T-helper 1 cell (primary cell): ENCODE data around the gene GAL3ST3.
A peak's percentile ranks its signal among the peaks of the same experiment; 100 is the strongest.
"Not testable (repeated sequence)": the region's sequence is repeated elsewhere in the genome, so short reads cannot be mapped to it uniquely, and the experiment has no call there.

ENCODE experiments used
- DNase-seq, 5 donors: peaks; one replicate each; pipeline ENCODE4 v3.0.0-alpha.2; 2012 to 2020
- total RNA-seq, 4 donors: gene quantifications; one replicate each; lab custom pipeline; 2026; lab: John Stamatoyannopoulos, UW

The GAL3ST3 gene, protein sequence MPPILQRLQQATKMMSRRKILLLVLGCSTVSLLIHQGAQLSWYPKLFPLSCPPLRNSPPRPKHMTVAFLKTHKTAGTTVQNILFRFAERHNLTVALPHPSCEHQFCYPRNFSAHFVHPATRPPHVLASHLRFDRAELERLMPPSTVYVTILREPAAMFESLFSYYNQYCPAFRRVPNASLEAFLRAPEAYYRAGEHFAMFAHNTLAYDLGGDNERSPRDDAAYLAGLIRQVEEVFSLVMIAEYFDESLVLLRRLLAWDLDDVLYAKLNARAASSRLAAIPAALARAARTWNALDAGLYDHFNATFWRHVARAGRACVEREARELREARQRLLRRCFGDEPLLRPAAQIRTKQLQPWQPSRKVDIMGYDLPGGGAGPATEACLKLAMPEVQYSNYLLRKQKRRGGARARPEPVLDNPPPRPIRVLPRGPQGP
- 0 reads per million in 4 donors for total RNA-seq

DNA sequence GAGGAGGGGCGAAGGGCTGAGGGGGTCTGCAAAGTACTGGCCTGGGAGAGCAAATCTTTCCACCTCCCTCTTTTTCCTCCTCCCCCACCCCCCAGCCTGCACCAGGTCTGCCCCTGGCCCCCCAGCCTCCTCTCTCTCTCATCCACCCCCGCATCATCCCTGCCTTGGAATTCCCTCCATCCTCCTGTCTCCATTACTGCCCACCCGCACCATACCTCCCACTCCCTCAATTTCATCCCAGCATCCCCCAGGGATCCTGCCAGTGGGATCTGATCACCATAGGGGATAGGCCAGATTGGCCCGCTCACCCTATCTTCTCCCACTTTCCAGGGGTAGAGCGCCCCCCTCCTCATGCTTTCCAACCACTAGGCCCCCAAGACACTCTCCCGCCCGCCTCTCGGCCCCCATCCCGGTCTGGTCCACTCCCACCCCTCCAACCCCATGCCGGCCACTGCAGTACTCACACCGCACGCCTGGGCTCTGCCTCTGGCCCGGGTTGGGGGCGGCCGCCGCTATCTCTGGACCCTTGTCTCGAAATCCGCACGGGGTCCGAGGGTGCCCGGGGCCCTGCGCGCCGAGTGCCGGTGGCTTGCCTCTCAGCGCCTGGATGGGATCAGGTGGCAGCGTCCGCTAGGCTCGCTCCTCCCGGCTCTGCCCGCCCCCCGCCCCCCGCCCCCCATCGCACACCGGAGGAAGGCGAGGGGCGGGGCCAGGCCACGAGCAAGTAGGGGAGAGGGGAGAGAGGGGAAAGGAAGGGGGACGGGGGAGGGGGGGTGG, at the start of gene GAL3ST3:
TSS of gene GAL3ST3 (minus strand) at position 615 of the 777 bp plus-strand sequence. CDS start 3,746 bp downstream, outside the sequence.
- no peak for DNase-seq

DNA sequence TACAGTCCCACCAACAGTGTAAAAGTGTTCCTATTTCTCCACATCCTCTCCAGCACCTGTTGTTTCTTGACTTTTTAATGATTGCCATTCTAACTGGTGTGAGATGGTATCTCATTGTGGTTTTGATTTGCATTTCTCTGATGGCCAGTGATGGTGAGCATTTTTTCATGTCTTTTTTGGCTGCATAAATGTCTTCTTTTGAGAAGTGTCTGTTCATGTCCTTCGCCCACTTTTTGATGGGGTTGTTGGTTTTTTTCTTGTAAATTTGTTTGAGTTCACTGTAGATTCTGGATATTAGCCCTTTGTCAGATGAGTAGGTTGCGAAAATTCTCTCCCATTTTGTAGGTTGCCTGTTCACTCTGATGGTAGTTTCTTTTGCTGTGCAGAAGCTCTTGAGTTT, 43.2 kb upstream of the GAL3ST3 start:
- DNase-seq: not testable (repeated sequence)

DNA sequence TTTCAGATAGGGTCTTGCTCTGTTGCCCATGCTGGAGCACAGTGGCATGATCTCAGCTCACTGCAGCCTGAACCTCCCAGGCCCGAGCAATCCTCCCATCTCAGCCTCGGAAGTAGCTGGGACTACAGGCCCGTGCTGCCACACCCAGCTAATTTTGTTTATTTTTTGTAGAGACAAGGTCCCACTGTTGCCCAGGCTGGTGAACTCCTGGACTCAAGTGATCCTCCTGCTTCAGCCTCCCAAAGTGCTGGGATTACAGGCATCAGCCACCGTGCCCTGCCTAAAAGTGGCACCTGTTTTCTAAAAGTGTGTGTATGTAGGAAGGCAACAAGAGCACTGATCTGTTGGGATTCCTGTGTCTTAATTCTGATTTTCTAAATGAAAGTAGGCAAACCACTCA, 41.3 kb upstream of the GAL3ST3 start:
- DNase-seq: no peak

DNA sequence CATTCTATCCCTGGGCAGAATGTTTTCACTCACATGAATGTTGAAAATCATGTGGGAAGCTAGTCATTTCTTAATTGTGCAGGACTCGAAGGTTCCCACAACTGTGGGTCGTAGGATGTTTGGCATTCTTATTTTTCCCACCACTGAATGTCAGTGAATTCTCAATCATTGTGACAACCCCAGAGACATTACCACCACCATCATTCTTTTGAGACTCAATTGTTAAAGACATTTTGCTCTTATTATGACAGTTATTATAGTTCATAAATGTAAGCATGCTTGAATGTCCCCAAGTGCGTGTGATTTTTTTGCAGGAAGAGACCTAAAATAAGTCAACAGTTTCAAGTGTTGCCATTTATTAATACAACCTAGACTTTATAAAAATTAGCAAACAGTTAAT, 40.1 kb upstream of the GAL3ST3 start:
- DNase-seq: no peak

DNA sequence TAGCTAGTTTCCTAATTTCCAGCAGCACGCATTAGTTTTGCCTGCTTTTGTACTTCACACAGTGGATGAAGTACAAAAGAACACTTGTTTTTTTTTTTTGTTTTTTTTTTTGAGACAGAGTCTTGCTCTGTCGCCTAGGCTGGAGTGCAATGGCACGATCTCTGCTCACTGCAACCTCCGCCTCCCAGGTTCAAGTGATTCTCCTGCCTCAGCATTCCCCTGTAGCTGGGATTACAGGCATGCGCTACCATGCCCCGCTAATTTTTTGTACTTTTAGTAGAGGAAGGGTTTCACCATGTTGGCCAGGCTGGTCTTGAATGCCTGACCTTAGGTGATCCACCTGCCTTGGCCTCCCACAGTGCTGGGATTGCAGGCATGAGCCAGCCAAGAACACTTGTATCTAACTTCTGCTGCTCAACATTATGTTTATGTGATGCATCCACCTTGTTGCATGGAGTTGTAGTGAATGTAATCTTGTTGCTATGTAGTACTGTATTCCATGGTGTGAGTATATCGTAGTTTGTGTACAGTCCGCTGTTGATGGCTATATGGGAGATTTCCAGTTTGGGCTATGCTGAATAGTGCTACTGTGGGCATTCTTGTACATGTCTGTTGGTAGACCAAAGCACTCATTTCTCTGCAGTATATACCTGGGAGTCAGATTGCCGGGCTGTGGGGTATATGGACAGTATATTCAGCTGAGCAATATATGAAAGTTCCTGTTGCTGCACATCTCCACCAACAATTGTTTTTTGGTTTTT, 38.4 kb upstream of the GAL3ST3 start:
- DNase-seq: no peak

DNA sequence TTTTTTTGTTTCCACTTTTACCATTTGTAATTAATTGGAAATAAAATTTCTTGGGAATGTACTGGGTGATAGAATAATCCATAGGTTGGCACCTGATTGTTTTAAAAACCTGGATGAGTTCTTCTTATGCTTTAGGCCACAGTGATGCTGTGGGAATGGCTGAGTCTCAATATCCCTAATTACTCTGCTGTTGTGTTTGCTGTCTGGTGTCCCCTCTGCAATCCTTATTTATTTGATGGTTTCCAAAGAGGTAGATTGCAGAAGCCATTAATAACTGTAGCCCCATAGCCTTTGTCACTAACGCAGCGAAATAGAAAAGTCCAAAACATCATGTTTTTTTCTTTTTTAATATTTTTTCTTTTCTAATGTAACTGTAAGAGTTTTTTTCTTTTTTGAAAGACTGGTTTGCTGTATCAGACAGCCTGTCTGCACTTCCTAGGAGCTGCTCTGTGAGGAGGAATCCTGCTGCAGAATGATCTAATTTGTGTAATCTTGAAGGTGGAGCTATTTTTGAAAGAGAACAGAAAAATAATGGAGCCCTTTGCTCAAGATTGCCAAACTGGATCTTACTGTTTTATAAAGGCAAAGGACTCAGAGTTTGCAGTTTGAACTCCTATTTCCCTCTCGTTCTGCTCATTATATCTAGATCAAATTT, 36.0 kb upstream of the GAL3ST3 start:
- no peak for DNase-seq

DNA sequence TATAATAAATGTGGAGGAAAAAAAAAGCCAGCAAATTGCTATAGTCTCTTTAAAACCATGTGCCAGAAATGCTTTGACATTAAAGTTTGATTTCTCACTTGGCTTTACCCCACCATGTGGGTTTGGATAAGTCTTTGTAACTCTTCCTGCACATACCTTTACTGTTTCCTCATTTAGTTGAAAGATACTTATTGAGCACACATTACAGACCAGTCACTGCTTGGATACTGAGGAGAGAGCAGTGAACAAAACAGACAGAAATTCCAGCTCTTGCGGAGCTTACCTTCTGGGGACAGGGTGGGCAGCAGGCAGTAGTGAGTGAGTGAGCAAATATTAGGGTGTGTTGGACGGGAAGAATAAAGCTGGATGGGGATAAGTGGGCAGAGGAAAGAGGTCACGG, 34.8 kb upstream of the GAL3ST3 start:
- DNase-seq: no peak

DNA sequence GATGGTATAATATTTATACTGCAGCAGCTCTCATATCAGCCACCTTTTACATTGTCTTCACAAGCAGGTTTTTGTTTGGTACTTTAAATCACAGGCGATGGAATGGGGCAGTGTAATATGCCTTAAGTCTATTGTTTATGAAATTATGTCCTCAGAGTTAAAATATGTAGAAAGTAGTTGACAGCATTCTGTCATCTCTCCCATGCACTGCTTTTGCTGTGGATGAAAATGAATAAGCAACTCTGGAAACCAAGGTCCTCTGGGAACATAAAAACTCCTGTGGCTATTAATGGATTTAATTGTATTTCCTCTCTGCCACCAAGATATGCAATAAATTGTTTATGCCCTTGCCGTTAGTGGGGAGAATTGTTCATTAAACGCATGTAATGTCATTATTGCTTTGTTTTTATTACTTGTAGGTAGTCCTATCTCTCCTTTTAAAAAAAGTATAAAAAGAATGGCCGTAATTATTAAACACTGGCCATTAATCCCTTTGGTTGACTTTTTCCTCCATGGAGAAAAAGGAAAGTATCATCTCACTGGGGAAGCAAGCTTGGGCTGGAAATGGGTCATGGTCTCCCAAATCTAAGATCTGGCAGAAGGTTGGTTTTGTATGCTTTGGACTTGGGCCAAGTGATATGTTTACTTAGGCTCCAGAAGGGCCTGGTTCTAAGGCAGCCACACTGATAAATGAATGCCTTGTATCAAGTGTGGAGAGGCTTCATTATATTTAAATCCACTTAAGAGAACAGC, 34.2 kb upstream of the GAL3ST3 start:
- DNase-seq: no peak

DNA sequence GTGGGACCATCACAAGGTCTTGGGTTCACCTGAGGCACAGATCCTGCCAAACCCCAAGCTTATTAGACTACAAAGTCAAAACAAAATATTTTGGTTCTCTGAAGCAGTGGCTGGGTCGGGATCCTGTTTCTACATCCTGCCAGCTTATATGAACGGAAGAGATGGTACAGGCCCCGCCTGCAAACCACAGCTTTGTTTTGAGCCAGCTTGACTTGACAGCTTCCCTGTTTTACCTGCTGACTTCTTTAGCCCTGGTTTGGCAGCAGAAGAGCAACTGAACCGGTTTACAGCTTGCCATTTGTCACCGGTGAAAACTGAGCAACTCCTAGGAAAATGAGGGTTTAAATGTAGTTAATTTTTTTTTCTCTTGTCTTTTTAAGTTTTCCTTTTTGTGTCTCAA, 32.5 kb upstream of the GAL3ST3 start:
- DNase-seq: peak; percentile 48 to 85 (median 73)

DNA sequence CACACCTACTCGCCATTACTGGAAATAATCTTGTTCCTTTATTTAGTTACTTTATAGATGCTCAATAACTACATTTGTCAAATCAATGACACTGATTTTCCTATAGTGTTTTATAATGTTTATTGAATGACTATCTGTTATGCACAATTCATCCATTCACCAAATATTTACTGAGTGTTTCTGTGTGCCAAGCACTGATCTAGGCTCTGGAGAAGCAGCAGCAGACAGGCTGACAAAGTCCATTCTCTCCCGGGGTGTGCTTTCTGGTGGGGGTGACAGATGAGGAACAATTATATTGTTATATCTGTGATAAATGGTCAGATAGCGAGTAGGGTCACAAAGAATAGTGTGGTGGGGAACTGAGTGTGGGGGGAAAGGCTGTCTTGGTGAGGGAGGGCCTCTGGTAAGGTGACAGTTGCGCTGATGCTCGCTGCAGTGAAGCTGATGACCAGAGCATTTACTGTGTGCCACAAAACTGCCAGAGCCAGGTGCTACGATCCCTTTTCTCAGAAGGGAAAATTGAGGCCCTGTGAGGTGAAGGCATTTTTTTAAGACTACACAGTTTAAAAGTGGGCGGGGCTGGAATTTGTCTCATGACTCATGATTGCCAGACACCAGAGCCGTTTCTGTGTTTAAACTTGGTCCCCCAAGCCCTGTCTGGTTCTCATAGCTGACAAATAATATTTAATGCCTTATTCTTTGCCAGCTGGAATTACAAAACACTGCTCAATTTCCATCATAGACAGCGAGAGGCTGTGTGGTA, 31.3 kb upstream of the GAL3ST3 start:
- peak; percentile 32 to 69 (median 61) for DNase-seq

DNA sequence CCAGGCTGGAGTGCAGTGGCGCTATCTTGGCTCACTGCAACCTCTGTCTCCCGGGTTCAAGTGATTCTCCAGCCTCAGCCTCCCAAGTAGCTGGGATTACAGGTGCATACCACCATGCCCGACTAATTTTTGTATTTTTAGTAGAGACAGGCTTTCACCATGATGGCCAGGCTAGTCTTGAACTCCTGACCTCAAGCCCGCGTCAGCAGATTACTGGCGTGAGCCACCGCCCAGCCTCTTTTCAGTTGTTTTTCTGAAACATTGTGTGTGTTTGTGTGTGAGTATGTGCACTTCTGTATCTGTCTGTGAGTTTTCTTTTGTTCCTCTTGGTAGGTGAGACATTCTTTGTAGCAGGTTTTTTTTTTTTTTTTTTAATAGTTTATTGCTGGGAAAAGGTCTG, 30.0 kb upstream of the GAL3ST3 start:
- not testable (repeated sequence) for DNase-seq

DNA sequence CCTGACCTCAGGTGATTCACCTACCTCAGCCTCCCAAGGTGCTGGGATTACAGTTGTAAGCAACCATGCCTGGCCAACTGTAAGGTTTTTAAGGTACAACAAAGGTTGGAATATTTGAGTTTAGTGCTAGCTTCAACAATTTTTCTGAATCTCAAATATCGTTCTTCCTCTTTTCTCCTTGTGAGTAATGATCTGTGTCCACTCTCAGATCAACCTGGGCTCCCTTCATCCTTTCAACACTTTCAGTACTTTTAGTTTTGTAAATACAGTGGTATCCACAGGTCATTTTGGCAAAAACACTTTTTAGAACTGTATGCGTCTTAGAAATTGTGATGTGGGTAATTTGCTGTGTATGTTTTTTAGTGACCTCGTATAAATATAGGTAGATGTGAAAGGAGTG, 29.0 kb upstream of the GAL3ST3 start:
- no peak for DNase-seq

DNA sequence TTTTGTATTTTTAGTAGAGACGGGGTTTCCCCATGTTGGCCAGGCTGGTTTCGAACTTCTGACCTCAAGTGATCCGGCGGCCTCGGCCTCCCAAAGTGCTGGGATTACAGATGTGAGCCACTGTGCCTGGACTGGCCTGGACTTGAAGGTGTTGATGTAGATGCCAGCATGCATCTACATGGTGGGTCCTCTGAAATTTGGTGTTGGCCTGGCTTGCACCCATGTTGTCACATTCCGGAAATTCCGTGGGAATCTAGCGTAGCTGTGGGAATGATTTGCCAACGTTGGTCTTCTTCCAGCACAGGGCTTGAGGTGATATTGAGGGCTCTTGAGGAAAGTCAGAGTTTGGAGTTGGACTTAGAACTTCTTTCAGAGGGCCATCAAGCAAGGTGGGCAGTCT, 27.6 kb upstream of the GAL3ST3 start:
- no peak for DNase-seq

DNA sequence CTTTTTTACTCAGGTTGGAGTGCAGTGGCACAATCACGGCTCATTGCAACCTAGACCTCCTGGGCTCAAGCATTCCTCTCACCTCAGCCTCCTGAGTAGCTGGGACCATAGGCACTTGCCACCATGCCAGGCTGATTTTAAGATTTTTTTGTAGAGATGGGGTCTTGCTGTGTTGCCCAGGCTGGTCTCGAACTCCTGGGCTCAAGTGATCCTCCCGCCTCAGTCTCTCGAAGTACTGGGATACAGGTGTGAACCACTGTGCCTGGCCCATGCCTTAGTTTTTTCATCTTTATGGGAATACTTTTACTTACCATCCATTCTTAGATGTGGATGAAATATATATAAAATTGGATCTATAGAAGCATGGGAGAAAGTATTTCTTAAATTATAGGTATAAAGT, 26.3 kb upstream of the GAL3ST3 start:
- no peak for DNase-seq

DNA sequence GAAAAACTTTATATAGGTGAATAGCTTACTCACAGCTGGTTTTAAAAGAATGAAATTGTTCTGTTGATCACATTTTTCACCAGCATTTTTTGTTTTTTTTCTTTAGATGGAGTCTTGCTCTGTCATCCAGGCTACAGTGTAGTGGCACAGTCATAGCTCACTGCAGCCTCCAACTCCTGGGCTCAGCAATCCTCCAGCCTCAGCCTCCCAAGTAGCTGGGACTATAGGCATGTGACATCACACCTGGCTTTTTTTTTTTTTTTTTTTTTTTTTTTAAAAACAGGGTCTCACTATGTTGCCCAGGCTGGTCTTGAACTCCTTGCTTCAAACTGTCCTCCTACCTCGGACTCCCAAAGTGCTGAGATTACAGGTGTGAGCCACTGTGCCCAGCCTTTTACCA, 24.7 kb upstream of the GAL3ST3 start:
- DNase-seq: no peak

DNA sequence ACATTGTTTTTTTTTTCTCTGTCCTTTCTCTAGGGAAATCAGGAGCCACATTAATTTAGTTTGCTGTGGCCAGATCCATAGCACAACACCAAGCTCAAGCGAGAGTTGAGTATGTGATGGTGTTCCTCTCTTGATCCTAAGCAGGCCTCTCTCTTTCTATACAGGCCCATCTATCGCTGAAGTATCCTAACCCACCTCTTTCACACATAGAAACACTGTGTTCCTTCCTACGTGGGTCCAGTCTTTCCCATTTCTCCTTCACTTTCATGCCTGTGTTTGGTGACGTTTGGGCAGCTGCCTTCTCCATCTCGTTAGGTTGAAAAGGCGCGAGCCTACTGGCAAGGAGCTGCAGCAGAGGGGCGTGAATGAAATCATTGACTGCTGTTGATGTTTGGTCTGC, 23.6 kb upstream of the GAL3ST3 start:
- DNase-seq: no peak

DNA sequence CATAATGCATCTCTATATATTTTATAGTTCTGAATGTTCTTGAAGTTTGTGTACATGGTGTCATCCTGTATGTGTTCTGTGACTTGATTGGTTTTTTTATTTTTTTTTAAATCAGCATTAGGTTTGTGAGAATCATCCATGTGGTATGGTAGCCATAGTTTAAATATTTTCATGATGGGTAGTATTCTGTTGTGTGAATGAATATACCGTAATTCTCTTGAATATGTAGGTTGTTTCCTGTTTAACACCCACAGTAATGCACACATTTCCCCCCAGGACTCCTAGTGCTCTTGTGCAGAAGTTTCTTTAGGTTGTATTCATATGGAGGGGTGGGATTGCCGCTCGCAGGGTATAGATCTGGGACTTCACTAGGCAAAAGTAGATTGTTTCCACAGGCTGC, 23.1 kb upstream of the GAL3ST3 start:
- no peak for DNase-seq

DNA sequence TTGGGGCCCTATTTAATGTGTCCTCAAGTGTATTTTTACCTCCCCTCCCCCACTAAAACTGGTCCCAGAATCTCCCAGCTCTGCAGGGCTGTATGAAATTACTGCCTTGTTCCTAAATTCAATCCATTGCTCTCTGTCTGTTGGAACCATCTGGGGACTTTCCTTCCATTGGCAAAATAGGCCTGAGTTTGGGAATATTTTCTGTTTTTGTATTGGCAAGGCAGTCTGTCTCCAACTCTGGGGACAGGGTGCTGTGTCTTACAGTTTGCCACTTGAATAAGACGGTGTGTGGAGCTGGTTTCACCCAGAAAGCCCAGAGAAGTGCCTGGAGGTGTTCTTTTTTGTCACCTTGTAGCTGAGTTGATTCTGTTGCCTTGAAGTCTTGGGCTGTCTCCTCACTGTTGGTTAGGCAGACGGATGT, 22.4 kb upstream of the GAL3ST3 start:
- peak in 1 of 5 donors; percentile 32 for DNase-seq

DNA sequence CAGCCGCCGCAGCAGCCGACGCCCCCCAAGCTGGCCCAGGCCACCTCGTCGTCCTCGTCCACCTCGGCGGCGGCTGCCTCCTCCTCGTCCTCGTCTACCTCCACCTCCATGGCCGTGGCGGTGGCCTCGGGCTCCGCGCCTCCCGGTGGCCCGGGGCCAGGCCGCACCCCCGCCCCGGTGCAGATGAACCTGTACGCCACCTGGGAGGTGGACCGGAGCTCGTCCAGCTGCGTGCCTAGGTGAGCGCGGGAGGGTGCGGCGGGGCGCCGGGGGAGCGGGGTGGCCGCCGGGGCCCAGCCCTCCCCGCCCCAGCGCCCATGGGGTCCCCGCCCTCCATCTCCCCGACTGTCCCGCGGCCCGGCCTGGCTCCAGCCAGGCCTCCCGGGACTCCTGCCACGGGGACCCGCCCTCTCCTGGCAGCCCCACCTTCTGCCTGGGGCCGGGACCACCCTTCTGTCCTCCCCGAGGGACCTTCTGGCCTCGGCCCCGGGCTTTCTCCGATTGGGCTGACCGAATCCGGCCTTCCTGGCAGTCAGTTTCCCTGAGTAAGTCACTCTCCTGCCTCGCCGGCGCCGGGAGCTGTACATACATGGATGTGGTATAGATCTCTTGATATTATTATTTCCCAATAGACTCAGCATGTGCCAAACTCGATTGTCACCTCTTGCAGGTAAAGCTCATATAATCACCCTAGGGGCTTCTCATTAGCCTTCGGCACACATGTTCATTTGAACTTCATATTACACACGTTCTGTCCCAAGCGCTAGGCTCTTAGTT, 21.8 kb upstream of the GAL3ST3 start:
- peak in 1 of 5 donors; percentile 29 for DNase-seq
